ENCODE results near the gene TRIM44.

DNA sequence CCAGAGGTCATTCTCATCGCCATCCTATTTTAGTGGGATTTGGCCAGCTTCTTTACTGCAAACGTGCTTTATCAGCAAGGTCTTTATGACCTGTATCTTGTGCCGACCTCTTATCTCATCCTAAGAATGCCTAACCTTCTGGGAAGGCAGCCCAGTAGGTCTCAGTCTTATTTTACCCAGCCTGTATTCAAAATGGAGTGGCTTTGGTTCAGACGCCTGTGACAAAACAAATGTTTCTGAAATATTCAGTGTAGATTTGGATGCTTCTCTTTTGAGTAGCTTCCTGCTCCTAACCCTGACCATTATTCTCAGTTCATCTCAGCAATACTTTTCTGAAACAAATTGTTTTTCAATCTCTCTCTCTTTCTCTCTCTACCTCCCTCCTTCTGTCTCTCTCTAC lies 60.1 kb downstream of the TRIM44 start:
- TF ChIP-seq, protein P1, sequence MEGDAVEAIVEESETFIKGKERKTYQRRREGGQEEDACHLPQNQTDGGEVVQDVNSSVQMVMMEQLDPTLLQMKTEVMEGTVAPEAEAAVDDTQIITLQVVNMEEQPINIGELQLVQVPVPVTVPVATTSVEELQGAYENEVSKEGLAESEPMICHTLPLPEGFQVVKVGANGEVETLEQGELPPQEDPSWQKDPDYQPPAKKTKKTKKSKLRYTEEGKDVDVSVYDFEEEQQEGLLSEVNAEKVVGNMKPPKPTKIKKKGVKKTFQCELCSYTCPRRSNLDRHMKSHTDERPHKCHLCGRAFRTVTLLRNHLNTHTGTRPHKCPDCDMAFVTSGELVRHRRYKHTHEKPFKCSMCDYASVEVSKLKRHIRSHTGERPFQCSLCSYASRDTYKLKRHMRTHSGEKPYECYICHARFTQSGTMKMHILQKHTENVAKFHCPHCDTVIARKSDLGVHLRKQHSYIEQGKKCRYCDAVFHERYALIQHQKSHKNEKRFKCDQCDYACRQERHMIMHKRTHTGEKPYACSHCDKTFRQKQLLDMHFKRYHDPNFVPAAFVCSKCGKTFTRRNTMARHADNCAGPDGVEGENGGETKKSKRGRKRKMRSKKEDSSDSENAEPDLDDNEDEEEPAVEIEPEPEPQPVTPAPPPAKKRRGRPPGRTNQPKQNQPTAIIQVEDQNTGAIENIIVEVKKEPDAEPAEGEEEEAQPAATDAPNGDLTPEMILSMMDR (conservative IDR thresholded peaks at IDR 0.05; ENCODE audit: low read depth, low read length): no peak
- TF ChIP-seq EZH2 (IDR thresholded peaks at IDR 0.05; ENCODE audit: borderline replicate concordance, low read depth, low read length, poor library complexity, severe bottlenecking): no peak
